Immature natural killer cell (primary cell): ENCODE results near the gene NR1D2. TPM values are rescaled to one million over a fixed set of nuclear protein-coding genes. Genes with fewer than 3 reads are reported as not detected.
"Not testable (repeated sequence)": the region's sequence is repeated elsewhere in the genome, so short reads cannot be mapped to it uniquely, and the experiment has no call there.

ENCODE experiments used
- DNase-seq, 3 donors: peaks; one replicate each; pipeline ENCODE4 v3.0.0; 2022; ENCODE audit warnings: mixed read lengths in 1 of 3
- H3K27ac Mint-ChIP-seq, 6 donors: one replicate each; pipeline ENCODE4 v1.8.0; 2020; ENCODE audit warnings: mixed read lengths in 6 of 6, mild to moderate bottlenecking in 5 of 6, inconsistent platforms in 4 of 6, moderate library complexity in 3 of 6
- H3K27me3 Mint-ChIP-seq, 3 donors: one replicate each; pipeline ENCODE4 v1.8.0; 2020 to 2021; ENCODE audit warnings: low read depth in 3 of 3, mild to moderate bottlenecking in 3 of 3, mixed read lengths in 3 of 3, moderate library complexity in 3 of 3, inconsistent platforms in 1 of 3
- H3K36me3 Mint-ChIP-seq, 3 donors: one replicate each; pipeline ENCODE4 v1.8.0; 2020; ENCODE audit warnings: mixed read lengths in 3 of 3, inconsistent platforms in 2 of 3, mild to moderate bottlenecking in 2 of 3
- H3K4me1 Mint-ChIP-seq, 2 donors: one replicate each; pipeline ENCODE4 v1.8.0; 2020; ENCODE audit warnings: inconsistent platforms in 2 of 2, mild to moderate bottlenecking in 2 of 2, mixed read lengths in 2 of 2, moderate library complexity in 1 of 2
- H3K4me3 Mint-ChIP-seq, 5 donors: one replicate each; pipeline ENCODE4 v1.8.0; 2020; ENCODE audit warnings: mild to moderate bottlenecking in 5 of 5, mixed read lengths in 5 of 5, inconsistent platforms in 3 of 5, moderate library complexity in 3 of 5
- H3K9me3 Mint-ChIP-seq, 6 donors: one replicate each; pipeline ENCODE4 v1.8.0; 2020; ENCODE audit warnings: mild to moderate bottlenecking in 6 of 6, mixed read lengths in 6 of 6, inconsistent platforms in 4 of 6, moderate library complexity in 3 of 6
- polyA plus RNA-seq, 3 donors: library from polyadenylated mRNA; unstranded; fragments of 300-500 nt; fragmentation: Illumina TruSeq; gene quantifications; one replicate each; pipeline ENCODE4 v1.2.3, GENCODE V29; 2021

NR1D2 gene
- 10 to 100 TPM; 15.5 to 24.4 (median 16.2) TPM for polyA plus RNA-seq

DNA sequence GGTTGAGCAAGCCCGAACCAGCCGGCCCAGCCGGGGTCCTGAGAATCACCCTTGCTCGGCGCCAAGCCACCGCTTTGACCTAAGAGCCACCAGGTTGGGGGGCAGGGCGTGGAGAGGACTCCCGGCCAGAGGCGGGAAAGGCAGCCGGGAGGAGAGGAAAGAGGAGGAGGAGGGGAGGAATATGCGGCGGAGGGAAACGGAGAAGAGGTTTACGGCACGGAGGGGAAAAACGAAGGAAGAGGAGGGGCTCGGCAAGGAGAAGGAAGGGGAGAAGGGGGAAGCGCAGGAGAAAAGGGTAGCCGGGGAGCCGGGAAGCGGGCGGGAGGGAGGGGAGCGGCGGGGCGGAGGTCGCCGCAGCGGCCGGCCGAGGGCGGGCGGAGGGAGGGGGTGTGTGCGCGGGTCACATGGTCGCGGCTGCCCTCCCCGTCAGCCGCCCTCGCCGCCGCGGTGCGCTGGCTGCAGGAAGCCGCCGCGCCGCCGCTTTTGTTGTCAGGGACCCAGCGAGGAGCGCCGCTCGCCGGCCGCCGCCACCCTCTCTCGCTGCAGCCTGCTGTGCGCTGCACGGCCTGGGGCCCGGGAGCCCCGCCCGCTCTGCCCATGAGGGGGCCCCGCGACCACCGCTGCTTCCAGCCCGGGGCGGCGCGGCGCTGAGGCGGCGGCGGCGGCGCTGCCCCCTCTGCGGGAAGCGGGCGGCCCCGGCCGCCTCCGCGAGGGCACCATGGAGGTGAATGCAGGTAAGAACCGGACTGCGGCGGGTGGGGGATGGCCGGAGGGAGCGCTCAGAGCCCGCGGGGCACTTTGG lies at the start of gene NR1D2:
TSS of gene NR1D2 (plus strand) at position 426 of the 802 bp plus-strand sequence. CDS start at position 719, 293 bp downstream.
- peaks cover 13 to 42% (median 30%) of the 10 kb centered on the region in 3 donors for H3K27me3 Mint-ChIP-seq
- DNase-seq: peak; percentile 83 to 88 (median 87)
- peak within 1 kb of the TSS; percentile 88 to 92 (median 90) for H3K4me3 Mint-ChIP-seq
- no peaks in the 10 kb centered on the region for H3K9me3 Mint-ChIP-seq
- peaks cover 0 to 4% (median 0%) of the 10 kb centered on the region in 3 donors for H3K36me3 Mint-ChIP-seq
- H3K4me1 Mint-ChIP-seq: peaks cover 37 to 49% of the 10 kb centered on the region in 2 donors
- H3K27ac Mint-ChIP-seq: peak within 1 kb of the TSS; percentile 89 to 94 (median 91)

DNA sequence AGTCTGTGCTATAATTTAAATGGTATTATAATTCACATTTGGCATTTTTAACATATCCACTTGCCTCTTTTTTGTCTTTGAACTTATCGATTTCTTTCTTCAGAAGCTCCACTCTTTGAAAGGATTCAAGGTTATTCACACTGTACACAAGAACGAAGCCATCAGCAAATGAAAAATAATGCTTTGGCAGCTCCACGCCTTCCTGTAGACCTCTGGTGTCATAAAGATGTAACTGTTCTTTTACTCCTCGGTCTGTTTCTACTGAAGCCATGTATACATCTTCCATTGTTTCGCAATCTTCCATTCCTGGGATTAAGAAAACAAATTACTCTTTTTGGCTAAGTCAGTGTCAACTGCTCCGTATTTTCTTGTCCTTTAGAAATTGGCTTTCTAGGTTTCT lies 44.3 kb upstream of the NR1D2 start:
- H3K4me1 Mint-ChIP-seq: no peaks in the 10 kb centered on the region
- no peak overlapping the region for H3K4me3 Mint-ChIP-seq
- no peak overlapping the region for H3K27ac Mint-ChIP-seq
- peaks cover 0 to 3% (median 3%) of the 10 kb centered on the region in 3 donors for H3K27me3 Mint-ChIP-seq
- H3K36me3 Mint-ChIP-seq: peaks cover 8 to 26% (median 22%) of the 10 kb centered on the region in 3 donors
- no peak for DNase-seq
- H3K9me3 Mint-ChIP-seq: no peaks in the 10 kb centered on the region

- Mint-ChIP-seq H3K27ac (no peak overlapping the region), H3K27me3 (peaks cover 0 to 1% (median 1%) of the 10 kb centered on the region in 3 donors), H3K36me3 (peaks cover 1 to 25% (median 15%) of the 10 kb centered on the region in 3 donors), H3K9me3 (no peaks in the 10 kb centered on the region), H3K4me3 (no peak overlapping the region), H3K4me1 (no peaks in the 10 kb centered on the region)
- no peak for DNase-seq
Measured at GRCh38 chr3:23904545-23904944, 40.5 kb upstream of the NR1D2 start.

DNA sequence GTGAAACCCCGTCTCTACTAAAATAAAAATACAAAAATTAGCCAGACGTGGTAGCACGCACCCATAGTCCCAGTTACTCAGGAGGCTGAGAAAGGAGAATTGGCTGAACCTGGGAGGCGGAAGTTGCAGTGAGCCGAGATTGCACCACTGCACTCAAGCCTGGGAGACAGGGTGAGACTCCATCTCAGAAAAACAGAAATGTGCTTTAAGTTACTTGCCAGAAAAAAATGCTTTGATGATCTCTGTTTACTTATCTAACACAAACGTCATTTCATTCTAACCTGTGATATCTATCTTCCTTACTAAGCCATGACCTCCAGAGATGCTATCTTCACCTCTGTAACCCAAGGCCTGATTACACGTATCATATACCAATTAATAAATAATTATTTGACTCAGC lies 35.7 kb upstream of the NR1D2 start:
- Mint-ChIP-seq H3K36me3 (peaks cover 2 to 16% (median 4%) of the 10 kb centered on the region in 3 donors), H3K9me3 (no peaks in the 10 kb centered on the region), H3K4me1 (no peaks in the 10 kb centered on the region), H3K27me3 (peaks cover 0 to 1% (median 0%) of the 10 kb centered on the region in 3 donors), H3K4me3 (no peak overlapping the region), H3K27ac (no peak overlapping the region)
- no peak for DNase-seq

GRCh38 chr3:23911397-23911796 lies 33.7 kb upstream of the NR1D2 start:
- Mint-ChIP-seq H3K4me1 (peaks cover 10 to 15% of the 10 kb centered on the region in 2 donors), H3K9me3 (no peaks in the 10 kb centered on the region), H3K4me3 (no peak overlapping the region), H3K27ac (no peak overlapping the region), H3K36me3 (peaks cover 2 to 16% (median 4%) of the 10 kb centered on the region in 3 donors), H3K27me3 (peaks cover 0 to 7% (median 7%) of the 10 kb centered on the region in 3 donors)
- no peak for DNase-seq

DNA sequence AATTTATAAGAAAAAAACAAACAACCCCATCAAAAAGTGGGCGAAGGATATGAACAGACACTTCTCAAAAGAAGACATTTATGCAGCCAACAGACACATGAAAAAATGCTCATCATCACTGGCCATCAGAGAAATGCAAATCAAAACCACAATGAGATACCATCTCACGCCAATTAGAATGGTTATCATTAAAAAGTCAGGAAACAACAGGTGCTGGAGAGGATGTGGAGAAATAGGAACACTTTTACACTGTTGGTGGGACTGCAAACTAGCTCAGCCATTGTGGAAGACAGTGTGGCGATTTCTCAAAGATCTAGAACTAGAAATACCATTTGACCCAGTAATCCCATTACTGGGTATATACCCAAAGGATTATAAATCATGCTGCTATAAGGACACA lies 32.8 kb upstream of the NR1D2 start:
- not testable (repeated sequence) for H3K4me3 Mint-ChIP-seq, H3K9me3 Mint-ChIP-seq, H3K27ac Mint-ChIP-seq, DNase-seq
- peaks cover 2 to 12% (median 4%) of the 10 kb centered on the region in 3 donors for H3K36me3 Mint-ChIP-seq
- H3K4me1 Mint-ChIP-seq: peaks cover 18 to 23% of the 10 kb centered on the region in 2 donors
- H3K27me3 Mint-ChIP-seq: peaks cover 6 to 15% (median 14%) of the 10 kb centered on the region in 3 donors

- DNase-seq: no peak
- Mint-ChIP-seq H3K36me3 (peaks cover 8 to 13% (median 10%) of the 10 kb centered on the region in 3 donors), H3K27me3 (peaks cover 12 to 21% (median 20%) of the 10 kb centered on the region in 3 donors), H3K4me1 (peaks cover 26 to 31% of the 10 kb centered on the region in 2 donors), H3K4me3 (no peak overlapping the region), H3K9me3 (no peaks in the 10 kb centered on the region), H3K27ac (no peak overlapping the region)
Measured at GRCh38 chr3:23913182-23913581, 31.9 kb upstream of the NR1D2 start.

GRCh38 chr3:23913873-23914743 lies 31.0 kb upstream of the NR1D2 start:
- Mint-ChIP-seq H3K27me3 (peaks cover 13 to 25% (median 20%) of the 10 kb centered on the region in 3 donors), H3K4me1 (peaks cover 35 to 40% of the 10 kb centered on the region in 2 donors), H3K4me3 (no peak overlapping the region), H3K36me3 (peaks cover 12 to 18% (median 13%) of the 10 kb centered on the region in 3 donors), H3K9me3 (no peaks in the 10 kb centered on the region), H3K27ac (no peak overlapping the region)
- no peak for DNase-seq

DNA sequence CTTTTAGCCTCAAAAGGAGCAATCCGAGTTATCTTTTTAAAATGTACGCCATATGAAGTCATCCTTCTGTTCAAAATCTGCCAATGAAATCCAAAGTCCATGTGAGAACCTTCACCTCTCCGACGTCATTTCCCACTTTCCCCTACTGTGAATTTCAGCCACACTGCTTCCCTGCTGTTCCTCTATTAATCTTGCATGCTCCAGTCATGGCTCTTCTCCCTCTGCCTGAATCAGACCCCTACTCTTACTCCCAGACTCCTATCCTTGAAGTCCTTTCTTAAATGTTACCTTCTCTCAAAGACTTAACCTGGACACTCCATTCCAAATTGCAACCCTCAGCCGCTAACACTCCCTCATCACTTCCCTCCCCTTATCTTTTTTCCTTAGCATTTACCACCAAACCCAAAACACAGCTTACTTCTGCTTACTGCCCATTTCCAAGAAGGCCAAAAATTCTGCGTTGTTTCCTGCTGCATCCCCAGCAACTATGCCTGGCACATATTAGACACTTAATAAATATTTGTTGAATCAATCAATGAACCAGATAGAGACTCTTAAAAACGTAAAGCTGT lies 29.5 kb upstream of the NR1D2 start:
- Mint-ChIP-seq H3K9me3 (no peaks in the 10 kb centered on the region), H3K4me1 (peaks cover 49 to 56% of the 10 kb centered on the region in 2 donors), H3K4me3 (peak overlapping the region; percentile 97 to 100 (median 98)), H3K27ac (peak overlapping the region in 5 of 6 donors; percentile 75 to 98 (median 97)), H3K36me3 (peaks cover 9 to 26% (median 20%) of the 10 kb centered on the region in 3 donors), H3K27me3 (peaks cover 15 to 25% (median 20%) of the 10 kb centered on the region in 3 donors)
- DNase-seq: no peak

DNA sequence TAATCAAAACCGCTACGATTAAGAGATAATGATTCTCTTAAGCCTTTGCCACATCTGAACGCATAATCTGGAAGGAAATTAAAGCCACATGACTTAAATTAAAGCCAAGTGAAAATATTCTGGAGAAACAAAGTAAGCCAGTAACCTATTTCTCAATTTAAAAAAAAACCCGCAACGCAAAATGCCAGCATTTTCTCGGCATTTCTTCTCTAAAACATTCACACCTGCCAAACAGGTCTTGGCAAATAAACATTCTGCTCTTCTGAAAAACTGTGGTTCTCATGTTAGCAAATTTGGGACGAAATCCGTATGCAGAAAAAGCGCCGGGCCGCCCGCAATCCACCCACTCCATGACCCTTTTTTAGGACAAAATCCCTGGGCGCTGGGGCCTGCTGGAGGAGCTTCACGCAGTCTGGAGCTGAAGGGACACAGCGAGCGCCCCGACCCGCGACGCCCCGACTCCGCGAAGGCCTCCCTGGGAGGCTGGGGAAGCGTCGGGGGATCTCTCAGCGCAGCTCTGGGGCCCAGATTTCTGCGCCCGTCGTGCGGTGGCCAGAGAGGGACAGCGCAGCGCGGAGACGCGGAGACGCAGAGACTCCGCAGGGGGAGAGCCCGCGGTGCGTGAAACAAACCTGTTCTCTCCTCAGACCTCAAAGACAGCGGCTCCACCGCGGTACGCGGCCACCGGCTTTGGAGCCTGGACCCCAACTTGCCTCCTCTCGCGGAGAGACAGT lies 28.8 kb upstream of the NR1D2 start:
- Mint-ChIP-seq H3K4me3 (peak overlapping the region; percentile 97 to 100 (median 98)), H3K27me3 (peaks cover 15 to 25% (median 20%) of the 10 kb centered on the region in 3 donors), H3K27ac (peak overlapping the region; percentile 95 to 98 (median 97)), H3K4me1 (peaks cover 49 to 57% of the 10 kb centered on the region in 2 donors), H3K9me3 (no peaks in the 10 kb centered on the region), H3K36me3 (peaks cover 8 to 29% (median 19%) of the 10 kb centered on the region in 3 donors)
- no peak for DNase-seq

DNA sequence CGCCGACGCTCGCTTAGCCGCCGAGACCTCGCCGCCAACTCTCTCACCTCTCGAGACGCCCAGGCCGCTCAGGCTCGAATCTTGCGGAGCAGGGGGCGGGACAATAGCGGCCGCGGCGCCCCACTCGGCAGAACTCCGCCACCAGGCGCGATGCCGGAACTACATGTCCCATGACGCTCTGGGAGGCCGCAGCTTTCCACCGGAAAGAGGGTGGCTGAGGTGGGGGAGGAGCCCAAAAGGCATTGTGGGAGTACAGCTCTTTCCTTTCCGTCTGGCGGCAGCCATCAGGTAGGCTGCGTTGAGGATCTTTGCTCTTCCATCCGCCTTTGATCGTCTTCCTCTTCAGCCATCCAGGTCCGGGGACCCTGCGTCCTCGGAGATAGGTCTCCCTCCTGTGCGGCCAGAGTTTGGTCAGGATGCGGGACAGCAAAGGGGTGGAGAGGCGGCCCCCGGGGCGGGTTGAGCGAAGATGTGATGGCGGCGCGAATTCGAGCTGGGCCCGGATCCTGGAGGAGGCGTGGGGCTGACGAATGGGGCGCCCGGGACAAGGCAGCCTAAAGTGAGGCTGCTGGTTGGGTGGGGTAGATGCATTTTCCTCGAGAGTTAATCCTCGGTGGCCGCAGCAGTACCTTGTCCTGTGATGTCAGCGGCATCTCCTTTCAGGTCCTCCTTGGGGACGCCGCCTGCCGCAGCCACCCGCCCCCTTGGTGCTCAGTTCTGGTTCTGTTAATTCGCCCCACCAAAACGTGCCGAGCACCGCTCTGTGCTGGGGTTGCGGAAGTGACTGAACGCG lies 28.0 kb upstream of the NR1D2 start, which contains the start of the genes NKIRAS1 and RPL15:
TSS of gene NKIRAS1 (minus strand) at position 105 of the 793 bp plus-strand sequence. CDS start 6,086 bp downstream, outside the sequence.
TSS of gene RPL15 (plus strand) at position 247 of the 793 bp plus-strand sequence. CDS start 728 bp downstream, outside the sequence.
- peak; percentile 97 for DNase-seq
- peaks cover 15 to 25% (median 20%) of the 10 kb centered on the region in 3 donors for H3K27me3 Mint-ChIP-seq
- H3K9me3 Mint-ChIP-seq: no peaks in the 10 kb centered on the region
- peak within 1 kb of the TSS; percentile 95 to 98 (median 97) for H3K27ac Mint-ChIP-seq
- H3K4me3 Mint-ChIP-seq: peak within 1 kb of the TSS; percentile 97 to 100 (median 98)
- peaks cover 49 to 57% of the 10 kb centered on the region in 2 donors for H3K4me1 Mint-ChIP-seq
- peaks cover 8 to 30% (median 19%) of the 10 kb centered on the region in 3 donors for H3K36me3 Mint-ChIP-seq
